WERI-Rb-1 (cell line): Measurements from ENCODE around the gene PIF1.
A peak's percentile ranks its signal among the peaks of the same experiment; 100 is the strongest.

Source experiments
- DNase-seq: peaks from one replicate; pipeline ENCODE4 v3.0.0-alpha.2; 2020
- H3K27ac ChIP-seq: fragments of 250-450 bp; sonication (Bioruptor Pico); 2 replicates; pipeline ENCODE4 v1.5.1; 2020; ENCODE audit warnings: mild to moderate bottlenecking, moderate library complexity
- H3K27me3 ChIP-seq: fragments of 250-450 bp; sonication (Bioruptor Pico); 2 replicates; pipeline ENCODE4 v1.5.1; 2021; ENCODE audit warnings: mild to moderate bottlenecking, low read depth, moderate library complexity; ENCODE audit not compliant: insufficient read depth, severe bottlenecking
- H3K36me3 ChIP-seq: fragments of 250-450 bp; sonication (Bioruptor Pico); 2 replicates; pipeline ENCODE4 v1.5.1; 2020; ENCODE audit warnings: mild to moderate bottlenecking, moderate library complexity
- H3K4me3 ChIP-seq: 2 replicates; pipeline ENCODE4 v1.5.1; 2011; ENCODE audit warnings: low read depth, mild to moderate bottlenecking, control low read depth, low read length
- H3K9me3 ChIP-seq: fragments of 250-450 bp; sonication (Bioruptor Pico); 2 replicates; pipeline ENCODE4 v1.5.1; 2021; ENCODE audit warnings: mild to moderate bottlenecking, moderate library complexity; ENCODE audit not compliant: severe bottlenecking
- TF ChIP-seq, protein P1 (sequence below): IDR thresholded peaks from 2 replicates; pipeline ENCODE4 v1.5.1; 2011; ENCODE audit warnings: low read depth, mild to moderate bottlenecking, control low read depth, inconsistent platforms, low read length

The PIF1 gene

DNA sequence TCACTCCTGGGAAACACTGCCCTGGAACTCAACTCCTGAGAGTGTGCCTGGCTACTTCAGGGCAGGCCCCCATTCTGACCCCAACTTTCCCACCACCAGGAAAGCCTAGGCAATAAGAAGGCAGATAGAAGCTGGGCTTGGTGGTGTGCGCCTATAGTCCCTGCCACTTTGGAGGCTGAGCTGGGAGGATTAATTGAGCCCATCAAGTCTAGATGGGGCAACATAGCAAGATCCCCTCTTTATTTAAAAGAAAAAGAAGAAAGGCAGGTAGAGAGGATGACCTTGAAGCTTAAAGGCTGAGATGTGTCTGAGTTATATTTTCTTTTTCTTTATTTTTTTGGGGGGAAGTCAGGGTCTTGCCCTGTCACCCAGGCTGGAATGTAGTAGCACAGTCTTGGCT lies 45.8 kb downstream of the PIF1 start:
- no peak for DNase-seq
- TF ChIP-seq, protein P1, sequence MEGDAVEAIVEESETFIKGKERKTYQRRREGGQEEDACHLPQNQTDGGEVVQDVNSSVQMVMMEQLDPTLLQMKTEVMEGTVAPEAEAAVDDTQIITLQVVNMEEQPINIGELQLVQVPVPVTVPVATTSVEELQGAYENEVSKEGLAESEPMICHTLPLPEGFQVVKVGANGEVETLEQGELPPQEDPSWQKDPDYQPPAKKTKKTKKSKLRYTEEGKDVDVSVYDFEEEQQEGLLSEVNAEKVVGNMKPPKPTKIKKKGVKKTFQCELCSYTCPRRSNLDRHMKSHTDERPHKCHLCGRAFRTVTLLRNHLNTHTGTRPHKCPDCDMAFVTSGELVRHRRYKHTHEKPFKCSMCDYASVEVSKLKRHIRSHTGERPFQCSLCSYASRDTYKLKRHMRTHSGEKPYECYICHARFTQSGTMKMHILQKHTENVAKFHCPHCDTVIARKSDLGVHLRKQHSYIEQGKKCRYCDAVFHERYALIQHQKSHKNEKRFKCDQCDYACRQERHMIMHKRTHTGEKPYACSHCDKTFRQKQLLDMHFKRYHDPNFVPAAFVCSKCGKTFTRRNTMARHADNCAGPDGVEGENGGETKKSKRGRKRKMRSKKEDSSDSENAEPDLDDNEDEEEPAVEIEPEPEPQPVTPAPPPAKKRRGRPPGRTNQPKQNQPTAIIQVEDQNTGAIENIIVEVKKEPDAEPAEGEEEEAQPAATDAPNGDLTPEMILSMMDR = no peak
- Histone ChIP-seq H3K9me3 (no peaks in the 10 kb centered on the region), H3K4me3 (no peak overlapping the region), H3K27me3 (no peaks in the 10 kb centered on the region), H3K36me3 (no peaks in the 10 kb centered on the region), H3K27ac (no peak overlapping the region)

- H3K27me3 ChIP-seq = no peaks in the 10 kb centered on the region
- no peaks in the 10 kb centered on the region for H3K9me3 ChIP-seq
- H3K36me3 ChIP-seq = no peaks in the 10 kb centered on the region
- H3K4me3 ChIP-seq = no peak overlapping the region
- DNase-seq = no peak
- H3K27ac ChIP-seq = no peak overlapping the region
- TF ChIP-seq, protein P1 = no peak
Measured at GRCh38 chr15:64779024-64779423, 46.4 kb downstream of the PIF1 start.

- no peak for DNase-seq
- no peaks in the 10 kb centered on the region for H3K36me3 ChIP-seq
- no peak overlapping the region for H3K27ac ChIP-seq
- H3K27me3 ChIP-seq = no peaks in the 10 kb centered on the region
- H3K9me3 ChIP-seq = no peaks in the 10 kb centered on the region
- peak overlapping the region; percentile 47; the same call in 1 of the 2 replicates for H3K4me3 ChIP-seq
- TF ChIP-seq, protein P1 = no peak
Measured at GRCh38 chr15:64776402-64776786, 49.1 kb downstream of the PIF1 start.

DNA sequence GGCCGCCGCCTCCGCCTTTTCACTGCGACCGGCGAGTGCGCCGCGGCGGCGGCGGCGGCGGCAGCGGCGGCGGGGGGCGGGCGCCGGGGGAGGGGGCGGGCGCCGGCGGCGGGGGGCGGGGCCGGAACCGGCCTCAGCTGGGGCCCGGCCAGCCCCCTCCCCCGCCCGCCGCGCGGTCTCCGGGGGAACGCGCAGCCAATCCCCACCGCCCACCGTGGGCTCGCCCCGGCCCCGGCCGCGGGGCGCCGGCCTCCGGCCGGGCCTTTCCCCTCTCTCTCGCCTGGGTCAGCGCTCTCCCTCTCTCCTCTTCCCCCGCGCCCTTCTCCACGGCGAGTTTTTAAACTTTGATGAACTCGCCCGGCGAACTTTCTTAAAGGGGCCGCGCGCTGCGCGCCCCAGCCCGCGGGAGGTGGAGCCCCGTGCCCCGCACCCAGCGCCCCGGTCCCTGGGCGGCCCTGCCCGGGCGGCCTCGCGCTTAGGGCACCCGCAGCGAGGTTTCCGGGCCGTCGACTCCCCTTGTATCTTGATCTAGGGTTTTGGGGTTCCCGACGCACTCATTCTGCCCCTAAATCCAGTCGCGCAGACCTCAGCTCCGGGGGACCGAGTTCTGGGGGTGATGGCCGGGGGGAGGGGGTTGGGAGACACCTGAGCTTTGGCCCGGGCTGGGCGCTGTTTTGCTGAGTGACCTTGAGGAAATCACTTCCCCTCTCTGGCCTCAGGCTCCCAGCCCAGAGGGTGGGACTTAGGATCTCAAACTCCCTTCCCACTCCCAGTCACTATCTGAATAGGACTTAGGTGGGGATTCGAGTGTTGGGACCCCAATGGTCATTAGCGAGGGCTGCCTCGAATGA lies 49.7 kb downstream of the PIF1 start, which contains the start of gene RBPMS2:
RBPMS2 (minus strand) TSS at position 39 of the 851 bp plus-strand sequence. CDS start 270 bp downstream, outside the sequence.
- DNase-seq = peak; percentile 17
- Histone ChIP-seq H3K36me3 (no peaks in the 10 kb centered on the region), H3K4me3 (peak within 1 kb of the TSS; percentile 47), H3K27ac (peak within 1 kb of the TSS; percentile 50), H3K27me3 (no peaks in the 10 kb centered on the region), H3K9me3 (no peaks in the 10 kb centered on the region)
- TF ChIP-seq, protein P1 = no peak

GRCh38 chr15:64774629-64775493 lies 50.6 kb downstream of the PIF1 start:
- Histone ChIP-seq H3K27me3 (no peaks in the 10 kb centered on the region), H3K9me3 (no peaks in the 10 kb centered on the region), H3K27ac (peak overlapping the region; percentile 50), H3K4me3 (peak overlapping the region; percentile 37), H3K36me3 (no peaks in the 10 kb centered on the region)
- TF ChIP-seq, protein P1 = no peak
- peak; percentile 26 for DNase-seq
